Transverse colon (tissue), 4 donors: ENCODE data around the gene TUNAR. TPM values are rescaled to one million over a fixed set of nuclear protein-coding genes. Genes with fewer than 3 reads are reported as not detected.

Experiments used
- DNase-seq: peaks from one replicate; pipeline ENCODE4 v3.0.0-alpha.2; 2019
- H3K27ac ChIP-seq, 4 donors: fragments of 200-600 bp; sonication (generic); 2 replicates each; pipeline ENCODE4 v1.5.1; 2016 to 2018; ENCODE audit warnings: inconsistent platforms in 4 of 4
- H3K27me3 ChIP-seq: fragments of 200-600 bp; sonication (generic); 2 replicates; pipeline ENCODE4 v1.5.1; 2017; ENCODE audit warnings: inconsistent platforms
- H3K36me3 ChIP-seq, 4 donors: fragments of 200-600 bp; sonication (generic); 2 replicates each; pipeline ENCODE4 v1.5.1; 2017 to 2019; ENCODE audit warnings: inconsistent platforms in 4 of 4
- H3K4me1 ChIP-seq, 4 donors: fragments of 200-600 bp; sonication (generic); 2 replicates each; pipeline ENCODE4 v1.5.1; 2017 to 2020; ENCODE audit warnings: inconsistent platforms in 4 of 4
- H3K4me3 ChIP-seq, 4 donors: fragments of 200-600 bp; sonication (generic); 1 replicate in 1 of 4; 2 replicates in 3 of 4; pipeline versions ENCODE4 v1.5.1 to v1.6.1; 2017 to 2019; ENCODE audit warnings: inconsistent platforms in 4 of 4
- H3K9me3 ChIP-seq, 2 donors: fragments of 200-600 bp; sonication (generic); 2 replicates each; pipeline ENCODE4 v1.5.1; 2017 to 2019; ENCODE audit warnings: inconsistent platforms in 2 of 2
- EP300 ChIP-seq: sonication (generic); formaldehyde crosslinking; IDR thresholded peaks from one replicate; pipeline ENCODE4 v1.6.1; 2017; ENCODE audit warnings: antibody characterized with exemption, low read depth
- POLR2A ChIP-seq: fragments of 450-650 bp; IDR thresholded peaks from one replicate; pipeline ENCODE4 v1.6.1; 2016; ENCODE audit warnings: antibody characterized with exemption, mild to moderate bottlenecking, moderate library complexity
- POLR2AphosphoS5 ChIP-seq, 3 donors: sonication (generic); formaldehyde crosslinking; IDR thresholded peaks; one replicate each; pipeline ENCODE4 v1.6.1; 2016; ENCODE audit warnings: antibody characterized with exemption in 3 of 3
- WGBS, 2 donors: methylation state at CpG; one replicate each; pipeline ENCODE4 v1.1.5; 2018; ENCODE audit warnings: low coverage in 1 of 2; 5-methylcytosine and 5-hydroxymethylcytosine counted together
- in situ Hi-C, 4 donors: fragments of 200-750 bp; cut with MboI; loops; one replicate each; pipeline versions ENCODE4 v1.15.0 to v1.15.1; 2017; ENCODE audit warnings: low sequenced_read_pairs in 3 of 4, low pct_ligation_motif_present in 1 of 4, low pct_unique_long_range_greater_than_20kb in 1 of 4
- intact Hi-C: fragments of 100-400 bp; cut with DNase I; formaldehyde crosslinking; loops from one replicate; pipeline ENCODE4 v1.15.1; 2023; ENCODE audit warnings: low total_unique reads
- total RNA-seq, 4 donors: library from RNA; depleted of rRNA; stranded (reverse); fragments of >200 nt; gene quantifications; one replicate each; pipeline ENCODE4 v1.1.0, GENCODE V29; 2016
- TF ChIP-seq, protein P1 (sequence below), 5 experiments: fragments of 200-600 bp in 3 of 5; fragments of 450-650 bp in 2 of 5; sonication (generic) in 3 of 5; IDR thresholded peaks; 1 replicate in 2 of 5; 2 replicates in 3 of 5; pipeline ENCODE4 v1.5.1; 2016 to 2017; ENCODE audit warnings: antibody characterized with exemption in 5 of 5, inconsistent platforms in 3 of 5, mild to moderate bottlenecking in 2 of 5, moderate library complexity in 1 of 5

The TUNAR gene
- total RNA-seq, 4 donors from 2014 or later: not detected

DNA sequence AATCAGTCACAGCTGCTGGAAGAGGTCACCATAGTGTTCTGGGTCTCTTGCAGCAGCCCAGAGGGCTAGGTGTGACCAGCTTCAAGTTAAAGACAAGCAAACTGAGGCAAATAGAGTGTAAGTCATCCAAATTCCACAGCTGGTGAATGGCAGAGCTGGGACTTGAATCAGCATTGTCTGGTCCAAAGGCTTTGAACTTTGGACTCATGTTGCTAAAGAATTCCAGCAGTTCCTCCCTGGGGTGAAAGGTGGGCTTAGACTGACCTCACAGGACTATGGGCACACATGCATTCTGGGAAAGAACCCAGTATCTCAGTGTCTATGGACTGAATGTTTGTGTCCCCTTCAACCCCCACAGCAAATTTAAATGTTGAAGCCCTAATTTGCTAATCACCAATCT, 54.8 kb downstream of the TUNAR start:
- no peak for TF ChIP-seq EP300
- TF ChIP-seq POLR2A: no peak
- TF ChIP-seq, protein P1, sequence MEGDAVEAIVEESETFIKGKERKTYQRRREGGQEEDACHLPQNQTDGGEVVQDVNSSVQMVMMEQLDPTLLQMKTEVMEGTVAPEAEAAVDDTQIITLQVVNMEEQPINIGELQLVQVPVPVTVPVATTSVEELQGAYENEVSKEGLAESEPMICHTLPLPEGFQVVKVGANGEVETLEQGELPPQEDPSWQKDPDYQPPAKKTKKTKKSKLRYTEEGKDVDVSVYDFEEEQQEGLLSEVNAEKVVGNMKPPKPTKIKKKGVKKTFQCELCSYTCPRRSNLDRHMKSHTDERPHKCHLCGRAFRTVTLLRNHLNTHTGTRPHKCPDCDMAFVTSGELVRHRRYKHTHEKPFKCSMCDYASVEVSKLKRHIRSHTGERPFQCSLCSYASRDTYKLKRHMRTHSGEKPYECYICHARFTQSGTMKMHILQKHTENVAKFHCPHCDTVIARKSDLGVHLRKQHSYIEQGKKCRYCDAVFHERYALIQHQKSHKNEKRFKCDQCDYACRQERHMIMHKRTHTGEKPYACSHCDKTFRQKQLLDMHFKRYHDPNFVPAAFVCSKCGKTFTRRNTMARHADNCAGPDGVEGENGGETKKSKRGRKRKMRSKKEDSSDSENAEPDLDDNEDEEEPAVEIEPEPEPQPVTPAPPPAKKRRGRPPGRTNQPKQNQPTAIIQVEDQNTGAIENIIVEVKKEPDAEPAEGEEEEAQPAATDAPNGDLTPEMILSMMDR (IDR thresholded peaks at IDR 0.05): no peak
- no peak for TF ChIP-seq POLR2AphosphoS5 (IDR thresholded peaks at IDR 0.05)
- intact Hi-C loops: no loop called here
- no peaks in the 10 kb centered on the region for H3K36me3 ChIP-seq
- no peak for DNase-seq
- no peaks in the 10 kb centered on the region for H3K4me1 ChIP-seq
- H3K27me3 ChIP-seq: no peaks in the 10 kb centered on the region
- no peak overlapping the region for H3K4me3 ChIP-seq
- H3K9me3 ChIP-seq: no peaks in the 10 kb centered on the region
- no peak overlapping the region for H3K27ac ChIP-seq
- in situ Hi-C loops: no loop called here

DNA sequence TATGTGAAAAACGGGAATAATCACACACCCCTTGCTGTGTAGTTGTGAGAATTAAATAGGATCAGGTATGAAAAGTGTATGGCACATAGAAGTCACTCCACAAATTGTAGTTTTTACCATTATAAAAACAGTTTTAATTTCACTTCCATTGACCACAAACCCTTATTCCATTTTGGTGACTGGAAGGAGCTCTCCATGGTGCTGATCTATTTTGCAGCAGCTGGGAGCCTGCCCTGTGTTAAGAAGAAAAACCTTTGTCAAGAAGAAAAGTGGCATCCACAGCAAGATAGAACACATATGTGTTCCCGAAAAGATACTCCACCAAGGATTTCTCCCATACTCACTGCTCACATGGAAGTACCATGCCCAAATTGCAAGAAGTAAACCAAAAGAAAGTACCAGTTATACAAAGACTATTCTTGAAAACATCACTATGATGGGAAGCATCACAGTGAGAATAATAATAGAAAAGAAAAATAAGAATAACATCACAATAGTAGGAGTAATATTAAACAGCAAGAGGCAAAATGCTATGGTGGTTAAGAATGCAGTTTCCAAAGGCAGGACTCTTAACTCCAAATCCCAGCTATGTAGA, 58.7 kb downstream of the TUNAR start:
- H3K36me3 ChIP-seq: no peaks in the 10 kb centered on the region

DNA sequence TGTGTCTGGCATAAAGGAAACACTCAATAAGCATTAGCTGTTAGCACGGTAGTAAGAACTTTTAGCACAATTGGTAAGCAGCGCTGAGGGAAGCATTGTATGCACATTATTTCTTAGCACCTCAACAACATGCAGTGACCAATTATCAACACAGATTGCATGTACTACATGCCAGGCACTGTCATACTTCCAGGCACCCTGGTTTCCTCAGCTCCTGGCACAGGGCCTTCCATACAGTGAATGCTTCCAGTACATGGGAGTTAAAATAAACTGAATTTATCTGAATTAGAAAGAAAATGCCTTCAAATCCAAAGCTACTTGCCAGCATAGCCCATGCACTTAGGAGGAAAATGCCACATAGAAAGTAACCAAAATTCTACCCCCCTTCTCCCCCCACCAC, 59.4 kb downstream of the TUNAR start:
- no peaks in the 10 kb centered on the region for H3K9me3 ChIP-seq
- WGBS, 2 donors: 61 to 85% methylated on average over 2 of the region's 2 CpGs
- H3K27me3 ChIP-seq: no peaks in the 10 kb centered on the region
- no peak for DNase-seq
- no peak overlapping the region for H3K27ac ChIP-seq
- intact Hi-C loops: no loop called here
- no peaks in the 10 kb centered on the region for H3K36me3 ChIP-seq
- in situ Hi-C loops: no loop called here
- TF ChIP-seq, protein P1 (IDR thresholded peaks at IDR 0.05): no peak
- TF ChIP-seq EP300: no peak
- no peak for TF ChIP-seq POLR2AphosphoS5 (IDR thresholded peaks at IDR 0.05)
- no peak for TF ChIP-seq POLR2A
- H3K4me1 ChIP-seq: no peaks in the 10 kb centered on the region
- H3K4me3 ChIP-seq: no peak overlapping the region

More for the DNA sequence above, 58.7 kb downstream of the TUNAR start:
- Histone ChIP-seq H3K27ac (no peak overlapping the region), H3K4me3 (no peak overlapping the region), H3K9me3 (no peaks in the 10 kb centered on the region), H3K27me3 (no peaks in the 10 kb centered on the region), H3K4me1 (no peaks in the 10 kb centered on the region)
- no peak for TF ChIP-seq POLR2A
- TF ChIP-seq, protein P1 (IDR thresholded peaks at IDR 0.05): no peak
- no peak for TF ChIP-seq EP300
- no peak for TF ChIP-seq POLR2AphosphoS5 (IDR thresholded peaks at IDR 0.05)
- DNase-seq: no peak
- in situ Hi-C loops: no loop called here
- intact Hi-C loops: no loop called here
- 19 to 24% methylated on average over 2 of the region's 2 CpGs for WGBS, 2 donors

DNA sequence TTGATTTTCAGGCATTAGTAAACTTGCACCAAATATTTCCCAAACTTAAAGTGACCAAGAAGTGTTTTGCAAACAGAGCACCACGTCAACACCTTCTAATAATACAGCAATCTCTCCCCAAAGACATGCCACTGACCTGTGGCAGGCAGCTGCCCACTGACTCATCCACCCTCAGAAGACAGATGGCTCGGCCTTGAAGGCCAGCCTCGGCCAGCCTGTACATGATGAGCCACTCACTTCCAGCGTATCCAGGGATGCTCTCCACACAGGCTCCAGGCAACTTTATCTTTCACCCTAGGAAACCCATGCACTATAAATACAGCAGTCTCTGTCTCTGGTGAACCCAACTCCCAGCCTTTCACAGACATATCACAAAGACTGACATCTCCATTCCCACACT, 62.7 kb downstream of the TUNAR start:
- Histone ChIP-seq H3K36me3 (no peaks in the 10 kb centered on the region), H3K27ac (no peak overlapping the region), H3K4me3 (no peak overlapping the region), H3K4me1 (no peaks in the 10 kb centered on the region), H3K27me3 (no peaks in the 10 kb centered on the region), H3K9me3 (peaks cover 3 to 4% of the 10 kb centered on the region in 2 donors)
- WGBS, 2 donors: 65% methylated on average over 4 of the region's 4 CpGs; no CpG with 5 or more reads in 1 of the 2 donors
- intact Hi-C loops (no loop called here), in situ Hi-C loops (no loop called here)
- no peak for TF ChIP-seq POLR2AphosphoS5 (IDR thresholded peaks at IDR 0.05)
- TF ChIP-seq, protein P1 (IDR thresholded peaks at IDR 0.05): no peak
- no peak for TF ChIP-seq EP300
- TF ChIP-seq POLR2A: no peak
- DNase-seq: no peak
